Bronchial epithelial cell (primary cell): ENCODE data around the gene FAM163B. TPM values are rescaled to one million over a fixed set of nuclear protein-coding genes. Genes with fewer than 3 reads are reported as not detected.

Source experiments
- DNase-seq: peaks from one replicate; pipeline ENCODE4 v3.0.0-alpha.2; 2010; ENCODE audit warnings: low read depth
- FAIRE-seq: peaks from 2 replicates; lab custom pipeline; 2011; peaks lifted over from hg19 to GRCh38; lab: Jason Lieb, UNC
- H3K27me3 ChIP-seq: 2 replicates; pipeline ENCODE4 v1.5.1; 2011; ENCODE audit warnings: low read length; ENCODE audit not compliant: control insufficient read depth, insufficient read depth
- H3K36me3 ChIP-seq: 2 replicates; pipeline ENCODE4 v1.5.1; 2011; ENCODE audit warnings: low read length; ENCODE audit not compliant: control insufficient read depth, insufficient read depth
- H3K4me3 ChIP-seq: 2 replicates; pipeline ENCODE4 v1.5.1; 2011; ENCODE audit warnings: mild to moderate bottlenecking, low read depth, low read length, control low read depth
- CTCF ChIP-seq: IDR thresholded peaks from 2 replicates; pipeline ENCODE4 v1.5.1; 2011; ENCODE audit warnings: mild to moderate bottlenecking, moderate library complexity, low read length, control low read depth, inconsistent platforms; ENCODE audit not compliant: insufficient read depth, severe bottlenecking
- total RNA-seq: library from RNA; depleted of rRNA; stranded (reverse); fragments of >200 nt; gene quantifications from 2 replicates; pipeline ENCODE4 v1.2.1, GENCODE V29; 2014

Gene FAM163B
- total RNA-seq, 1 donor from 2014 or later: not detected

- DNase-seq (peak; percentile 13), FAIRE-seq (no peak)
- Histone ChIP-seq H3K36me3 (no peaks in the 10 kb centered on the region), H3K27me3 (peaks cover 16% of the 10 kb centered on the region), H3K4me3 (no peak overlapping the region)
- no peak for TF ChIP-seq CTCF
Measured at GRCh38 chr9:133581513-133582343, 27.5 kb downstream of the FAM163B start.

GRCh38 chr9:133581011-133581410 is 28.2 kb downstream of the FAM163B start:
- no peak for DNase-seq
- peaks cover 16% of the 10 kb centered on the region for H3K27me3 ChIP-seq
- no peaks in the 10 kb centered on the region for H3K36me3 ChIP-seq
- FAIRE-seq: no peak
- no peak for TF ChIP-seq CTCF
- no peak overlapping the region for H3K4me3 ChIP-seq

GRCh38 chr9:133580419-133580738 is 28.8 kb downstream of the FAM163B start:
- no peak for TF ChIP-seq CTCF
- no peak for DNase-seq
- no peak for FAIRE-seq
- H3K27me3 ChIP-seq: peaks cover 13% of the 10 kb centered on the region
- no peak overlapping the region for H3K4me3 ChIP-seq
- no peaks in the 10 kb centered on the region for H3K36me3 ChIP-seq

- no peak overlapping the region for H3K4me3 ChIP-seq
- FAIRE-seq (no peak), DNase-seq (no peak)
- peaks cover 11% of the 10 kb centered on the region for H3K27me3 ChIP-seq
- no peak for TF ChIP-seq CTCF
- no peaks in the 10 kb centered on the region for H3K36me3 ChIP-seq
Measured at GRCh38 chr9:133579601-133580418, 29.4 kb downstream of the FAM163B start.

GRCh38 chr9:133578524-133579441 is 30.4 kb downstream of the FAM163B start:
- Histone ChIP-seq H3K27me3 (peaks cover 10% of the 10 kb centered on the region), H3K4me3 (no peak overlapping the region), H3K36me3 (no peaks in the 10 kb centered on the region)
- DNase-seq (no peak), FAIRE-seq (no peak)
- TF ChIP-seq CTCF: no peak
